ENCODE results near the gene OR2H1.

- TF ChIP-seq CTCF (IDR thresholded peaks at IDR 0.05), result no peak
- no peak for TF ChIP-seq EZH2phosphoT487 (IDR thresholded peaks at IDR 0.05)
These were observed 30.3 kb upstream of the OR2H1 start for GRCh38 chr6:29426654-29427053.
